SU-DHL-6 (cell line): ENCODE data around the gene LPCAT2.

Experiments
- EZH2phosphoT487 ChIP-seq: fragments of 200-600 bp; sonication (generic), shearing (Covaris generic); conservative IDR thresholded peaks from 2 replicates; pipeline ENCODE4 v1.6.1; 2018; ENCODE audit warnings: mild to moderate bottlenecking, antibody characterized with exemption, low read length, moderate library complexity, mixed read lengths
- TF ChIP-seq, protein P1 (sequence below): fragments of 200-600 bp; sonication (generic); IDR thresholded peaks from one replicate; pipeline ENCODE4 v1.5.1; 2017; ENCODE audit warnings: antibody characterized with exemption, mild to moderate bottlenecking, low read length, moderate library complexity; ENCODE audit not compliant: insufficient read depth, poor library complexity, severe bottlenecking

GRCh38 chr16:55542459-55543082 is 33.7 kb downstream of the LPCAT2 start:
- TF ChIP-seq, protein P1, sequence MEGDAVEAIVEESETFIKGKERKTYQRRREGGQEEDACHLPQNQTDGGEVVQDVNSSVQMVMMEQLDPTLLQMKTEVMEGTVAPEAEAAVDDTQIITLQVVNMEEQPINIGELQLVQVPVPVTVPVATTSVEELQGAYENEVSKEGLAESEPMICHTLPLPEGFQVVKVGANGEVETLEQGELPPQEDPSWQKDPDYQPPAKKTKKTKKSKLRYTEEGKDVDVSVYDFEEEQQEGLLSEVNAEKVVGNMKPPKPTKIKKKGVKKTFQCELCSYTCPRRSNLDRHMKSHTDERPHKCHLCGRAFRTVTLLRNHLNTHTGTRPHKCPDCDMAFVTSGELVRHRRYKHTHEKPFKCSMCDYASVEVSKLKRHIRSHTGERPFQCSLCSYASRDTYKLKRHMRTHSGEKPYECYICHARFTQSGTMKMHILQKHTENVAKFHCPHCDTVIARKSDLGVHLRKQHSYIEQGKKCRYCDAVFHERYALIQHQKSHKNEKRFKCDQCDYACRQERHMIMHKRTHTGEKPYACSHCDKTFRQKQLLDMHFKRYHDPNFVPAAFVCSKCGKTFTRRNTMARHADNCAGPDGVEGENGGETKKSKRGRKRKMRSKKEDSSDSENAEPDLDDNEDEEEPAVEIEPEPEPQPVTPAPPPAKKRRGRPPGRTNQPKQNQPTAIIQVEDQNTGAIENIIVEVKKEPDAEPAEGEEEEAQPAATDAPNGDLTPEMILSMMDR = no peak
- TF ChIP-seq EZH2phosphoT487 = no peak
